Measurements from ENCODE around the gene TMEM42.
A peak's percentile ranks its signal among the peaks of the same experiment; 100 is the strongest.

The TMEM42 gene

GRCh38 chr3:44874308-44874707 is 12.6 kb downstream of the TMEM42 start, which contains the start of gene TGM4:
Gene TGM4, plus strand, starts transcription at chr3:44874608. Its CDS starts 71 bp downstream, at chr3:44874679.
- no peak for DNase-seq (ENCODE audit: low read depth, low spot score)

GRCh38 chr3:44875596-44875995 is 13.9 kb downstream of the TMEM42 start:
- no peak for DNase-seq (ENCODE audit: low read depth, low spot score)

GRCh38 chr3:44877333-44877732 is 15.6 kb downstream of the TMEM42 start:
- DNase-seq (ENCODE audit: low read depth, low spot score): no peak

GRCh38 chr3:44880284-44880683 is 18.6 kb downstream of the TMEM42 start:
- no peak for DNase-seq (ENCODE audit: low read depth, low spot score)

- no peak for DNase-seq (ENCODE audit: low read depth, low spot score)
These were observed 21.7 kb downstream of the TMEM42 start for GRCh38 chr3:44883213-44883955.

- no peak for DNase-seq (ENCODE audit: low read depth, low spot score)
These were observed 22.3 kb downstream of the TMEM42 start for GRCh38 chr3:44883999-44884431.

- peak; percentile 53 for DNase-seq (ENCODE audit: low read depth, low spot score)
These were observed 23.9 kb downstream of the TMEM42 start for GRCh38 chr3:44885618-44886017.

- no peak for DNase-seq (ENCODE audit: low read depth, low spot score)
These were observed 24.8 kb downstream of the TMEM42 start for GRCh38 chr3:44886561-44886960.

- no peak for DNase-seq (ENCODE audit: low read depth, low spot score)
These were observed 25.4 kb downstream of the TMEM42 start for GRCh38 chr3:44887101-44887500.

GRCh38 chr3:44890258-44890657 is 28.5 kb downstream of the TMEM42 start:
- DNase-seq (ENCODE audit: low read depth, low spot score): peak; percentile 47

GRCh38 chr3:44890852-44891251 is 29.1 kb downstream of the TMEM42 start:
- DNase-seq (ENCODE audit: low read depth, low spot score): no peak

- no peak for DNase-seq (ENCODE audit: low read depth, low spot score)
These were observed 31.0 kb downstream of the TMEM42 start for GRCh38 chr3:44892689-44893088.

- no peak for DNase-seq (ENCODE audit: low read depth, low spot score)
These were observed 31.4 kb downstream of the TMEM42 start for GRCh38 chr3:44893097-44893496.

GRCh38 chr3:44894485-44894884 is 32.8 kb downstream of the TMEM42 start:
- peak; percentile 64 for DNase-seq (ENCODE audit: low read depth, low spot score)

GRCh38 chr3:44896440-44896839 is 34.7 kb downstream of the TMEM42 start:
- no peak for DNase-seq (ENCODE audit: low read depth, low spot score)

- no peak for DNase-seq (ENCODE audit: low read depth, low spot score)
These were observed 38.1 kb downstream of the TMEM42 start for GRCh38 chr3:44899683-44900367.

- DNase-seq (ENCODE audit: low read depth, low spot score): no peak
These were observed 40.9 kb downstream of the TMEM42 start for GRCh38 chr3:44902628-44903027.

GRCh38 chr3:44903314-44903713 is 41.6 kb downstream of the TMEM42 start:
- DNase-seq (ENCODE audit: low read depth, low spot score): no peak

- DNase-seq (ENCODE audit: low read depth, low spot score): no peak
These were observed 42.0 kb downstream of the TMEM42 start for GRCh38 chr3:44903751-44904150.

GRCh38 chr3:44905446-44906157 is 43.9 kb downstream of the TMEM42 start:
- DNase-seq (ENCODE audit: low read depth, low spot score): no peak

GRCh38 chr3:44906997-44907396 is 45.3 kb downstream of the TMEM42 start:
- no peak for DNase-seq (ENCODE audit: low read depth, low spot score)

GRCh38 chr3:44907612-44908011 is 45.9 kb downstream of the TMEM42 start:
- DNase-seq (ENCODE audit: low read depth, low spot score): no peak

All from ELF-1 (cell line).